Transverse colon (tissue), 4 donors: Measurements from ENCODE around the gene NXPH3. TPM values are rescaled to one million over a fixed set of nuclear protein-coding genes. Genes with fewer than 3 reads are reported as not detected.
A peak's percentile ranks its signal among the peaks of the same experiment; 100 is the strongest.

Experiments
- DNase-seq: peaks from one replicate; pipeline ENCODE4 v3.0.0-alpha.2; 2019
- H3K27ac ChIP-seq, 4 donors: fragments of 200-600 bp; sonication (generic); 2 replicates each; pipeline ENCODE4 v1.5.1; 2016 to 2018; ENCODE audit warnings: inconsistent platforms in 4 of 4
- H3K27me3 ChIP-seq: fragments of 200-600 bp; sonication (generic); 2 replicates; pipeline ENCODE4 v1.5.1; 2017; ENCODE audit warnings: inconsistent platforms
- H3K36me3 ChIP-seq, 4 donors: fragments of 200-600 bp; sonication (generic); 2 replicates each; pipeline ENCODE4 v1.5.1; 2017 to 2019; ENCODE audit warnings: inconsistent platforms in 4 of 4
- H3K4me1 ChIP-seq, 4 donors: fragments of 200-600 bp; sonication (generic); 2 replicates each; pipeline ENCODE4 v1.5.1; 2017 to 2020; ENCODE audit warnings: inconsistent platforms in 4 of 4
- H3K4me3 ChIP-seq, 4 donors: fragments of 200-600 bp; sonication (generic); 1 replicate in 1 of 4; 2 replicates in 3 of 4; pipeline versions ENCODE4 v1.5.1 to v1.6.1; 2017 to 2019; ENCODE audit warnings: inconsistent platforms in 4 of 4
- H3K9me3 ChIP-seq, 2 donors: fragments of 200-600 bp; sonication (generic); 2 replicates each; pipeline ENCODE4 v1.5.1; 2017 to 2019; ENCODE audit warnings: inconsistent platforms in 2 of 2
- CTCF ChIP-seq, 5 experiments: fragments of 200-600 bp in 3 of 5; fragments of 450-650 bp in 2 of 5; sonication (generic) in 3 of 5; IDR thresholded peaks; 1 replicate in 2 of 5; 2 replicates in 3 of 5; pipeline ENCODE4 v1.5.1; 2016 to 2017; ENCODE audit warnings: antibody characterized with exemption in 5 of 5, inconsistent platforms in 3 of 5, mild to moderate bottlenecking in 2 of 5, moderate library complexity in 1 of 5
- EP300 ChIP-seq: sonication (generic); formaldehyde crosslinking; IDR thresholded peaks from one replicate; pipeline ENCODE4 v1.6.1; 2017; ENCODE audit warnings: antibody characterized with exemption, low read depth
- POLR2A ChIP-seq: fragments of 450-650 bp; IDR thresholded peaks from one replicate; pipeline ENCODE4 v1.6.1; 2016; ENCODE audit warnings: antibody characterized with exemption, mild to moderate bottlenecking, moderate library complexity
- POLR2AphosphoS5 ChIP-seq, 3 donors: sonication (generic); formaldehyde crosslinking; IDR thresholded peaks; one replicate each; pipeline ENCODE4 v1.6.1; 2016; ENCODE audit warnings: antibody characterized with exemption in 3 of 3
- WGBS, 2 donors: methylation state at CpG; one replicate each; pipeline ENCODE4 v1.1.5; 2018; ENCODE audit warnings: low coverage in 1 of 2; 5-methylcytosine and 5-hydroxymethylcytosine counted together
- in situ Hi-C, 4 donors: fragments of 200-750 bp; cut with MboI; loops; one replicate each; pipeline versions ENCODE4 v1.15.0 to v1.15.1; 2017; ENCODE audit warnings: low sequenced_read_pairs in 3 of 4, low pct_ligation_motif_present in 1 of 4, low pct_unique_long_range_greater_than_20kb in 1 of 4
- intact Hi-C: fragments of 100-400 bp; cut with DNase I; formaldehyde crosslinking; loops from one replicate; pipeline ENCODE4 v1.15.1; 2023; ENCODE audit warnings: low total_unique reads
- total RNA-seq, 4 donors: library from RNA; depleted of rRNA; stranded (reverse); fragments of >200 nt; gene quantifications; one replicate each; pipeline ENCODE4 v1.1.0, GENCODE V29; 2016

NXPH3 gene
- total RNA-seq, 4 donors from 2014 or later, result 0.20 to 4.6 (median 2.6) TPM

DNA sequence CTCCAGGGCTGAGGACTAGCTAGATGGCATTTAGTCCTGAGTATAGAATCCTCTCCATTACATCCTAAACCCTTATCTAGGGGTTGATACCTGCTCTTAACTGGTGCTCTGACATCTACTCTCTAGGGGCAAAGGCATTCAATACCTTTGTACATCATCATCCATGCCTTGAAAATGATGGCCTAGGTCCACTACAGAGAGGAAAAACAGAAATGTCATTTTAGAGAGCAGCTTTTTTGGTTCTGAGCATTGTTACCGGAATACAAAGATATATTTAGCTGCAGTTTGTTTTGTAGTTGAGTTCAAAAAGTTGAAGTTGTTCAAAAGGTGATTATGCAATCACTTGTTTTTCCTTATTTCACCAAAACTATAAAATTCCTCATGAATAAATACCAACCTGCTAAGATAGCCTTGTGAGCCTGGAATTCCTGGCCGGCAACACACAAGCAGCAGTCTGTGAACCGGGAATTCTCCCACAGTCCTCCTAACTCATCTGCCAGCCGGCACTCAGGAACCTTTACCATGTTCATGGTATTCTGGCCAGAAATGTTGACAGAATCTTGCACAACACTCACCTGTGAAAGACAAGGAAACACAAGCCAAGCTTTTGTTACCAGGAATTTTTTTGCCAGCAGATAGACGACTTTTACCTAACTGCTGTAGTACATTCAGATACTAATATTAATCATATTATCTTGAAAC lies 35.4 kb downstream of the NXPH3 start:
- TF ChIP-seq EP300 (no peak), CTCF (IDR thresholded peaks at IDR 0.05) (no peak), POLR2AphosphoS5 (IDR thresholded peaks at IDR 0.05) (no peak), POLR2A (no peak)
- in situ Hi-C loops, result no loop called here
- Histone ChIP-seq H3K27ac (peak overlapping the region; percentile 15 to 52 (median 34)), H3K4me3 (no peak overlapping the region), H3K4me1 (peaks cover 0 to 21% (median 4%) of the 10 kb centered on the region in 4 donors), H3K36me3 (peaks cover 0 to 53% (median 18%) of the 10 kb centered on the region in 4 donors), H3K9me3 (no peaks in the 10 kb centered on the region), H3K27me3 (no peaks in the 10 kb centered on the region)
- no peak for DNase-seq
- 75 to 87% methylated on average over 5 of the region's 5 CpGs for WGBS, 2 donors
- intact Hi-C loops, result no loop called here

DNA sequence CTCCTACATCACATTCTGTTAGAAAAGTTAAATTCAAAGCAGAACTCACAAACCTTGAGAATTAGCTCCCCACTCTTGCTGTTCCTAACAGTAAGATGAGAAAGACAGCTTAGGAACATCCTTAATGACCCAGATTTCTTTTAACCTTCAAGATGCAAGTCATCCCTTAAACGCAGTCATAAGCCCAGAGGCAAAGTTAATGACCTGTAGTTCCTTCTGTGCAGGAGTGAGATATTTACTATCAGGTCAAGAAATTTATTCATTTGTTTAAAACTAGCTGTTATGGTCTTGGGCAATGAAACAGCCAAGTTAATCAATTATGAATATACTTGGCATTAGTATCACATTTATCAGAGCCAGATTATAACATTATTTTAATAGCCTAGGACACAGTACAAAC lies 37.1 kb downstream of the NXPH3 start:
- H3K4me1 ChIP-seq, result peaks cover 9 to 38% (median 14%) of the 10 kb centered on the region in 4 donors
- H3K27ac ChIP-seq, result peak overlapping the region in 3 of 4 donors; percentile 27 to 52 (median 32)
- DNase-seq, result no peak
- no peaks in the 10 kb centered on the region for H3K9me3 ChIP-seq
- WGBS, 2 donors, result 67% methylated on average over 1 of the region's 1 CpG
- in situ Hi-C loops (no loop called here), intact Hi-C loops (no loop called here)
- TF ChIP-seq EP300, result no peak
- TF ChIP-seq CTCF (IDR thresholded peaks at IDR 0.05), result no peak
- TF ChIP-seq POLR2AphosphoS5 (IDR thresholded peaks at IDR 0.05), result peak in 1 of 3 donors; percentile 14
- peaks cover 0 to 56% (median 15%) of the 10 kb centered on the region in 4 donors for H3K36me3 ChIP-seq
- H3K27me3 ChIP-seq, result no peaks in the 10 kb centered on the region
- H3K4me3 ChIP-seq, result no peak overlapping the region

DNA sequence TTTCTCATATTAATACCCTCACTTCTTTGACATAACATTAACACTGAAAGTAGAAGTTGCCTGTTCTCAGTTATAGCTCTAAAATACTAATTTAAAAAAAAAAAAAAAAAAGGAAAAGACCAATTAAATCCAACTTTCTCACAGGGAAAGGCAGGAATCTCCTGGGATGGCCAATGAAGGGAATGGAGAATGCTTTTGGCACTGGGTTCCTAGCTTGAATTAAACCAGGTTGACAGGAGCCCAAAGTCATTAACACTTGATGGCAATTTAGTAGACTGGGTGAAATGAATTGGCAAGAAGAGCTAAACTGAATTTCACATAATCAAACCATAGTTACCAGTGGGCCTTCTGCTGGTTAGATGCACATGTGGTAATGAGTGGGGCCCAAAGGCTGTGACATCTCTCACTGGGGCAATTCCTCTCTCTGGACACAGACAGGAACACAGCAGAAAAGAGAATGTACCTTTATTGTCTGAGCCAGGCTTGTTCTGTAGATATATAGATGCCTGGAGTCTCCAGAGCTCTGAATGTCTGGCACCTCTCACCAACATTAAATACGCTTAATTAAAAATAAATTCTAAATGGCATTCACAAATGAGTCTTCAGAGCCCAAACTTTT lies 37.6 kb downstream of the NXPH3 start:
- TF ChIP-seq POLR2AphosphoS5 (IDR thresholded peaks at IDR 0.05) (no peak), POLR2A (no peak)
- intact Hi-C loops, result no loop called here

GRCh38 chr17:49616086-49616485 lies 40.4 kb downstream of the NXPH3 start:
- Histone ChIP-seq H3K4me1 (peaks cover 13 to 42% (median 19%) of the 10 kb centered on the region in 4 donors), H3K9me3 (no peaks in the 10 kb centered on the region), H3K36me3 (peaks cover 0 to 57% (median 16%) of the 10 kb centered on the region in 4 donors), H3K27me3 (no peaks in the 10 kb centered on the region), H3K27ac (peak overlapping the region; percentile 57 to 80 (median 68)), H3K4me3 (no peak overlapping the region)
- intact Hi-C loops, result no loop called here
- in situ Hi-C loops, result no loop called here
- TF ChIP-seq POLR2A (no peak), CTCF (IDR thresholded peaks at IDR 0.05) (peak in 4 of 5 experiments; percentile 4 to 32 (median 18)), POLR2AphosphoS5 (IDR thresholded peaks at IDR 0.05) (no peak)
- no peak for DNase-seq
- WGBS, 2 donors, result 68 to 75% methylated on average over 1 to 3 of the region's 3 CpGs

More for the DNA sequence above, 37.6 kb downstream of the NXPH3 start:
- H3K4me1 ChIP-seq, result peaks cover 13 to 41% (median 19%) of the 10 kb centered on the region in 4 donors
- no peaks in the 10 kb centered on the region for H3K9me3 ChIP-seq
- in situ Hi-C loops, result no loop called here
- peaks cover 0 to 56% (median 15%) of the 10 kb centered on the region in 4 donors for H3K36me3 ChIP-seq
- DNase-seq, result no peak
- no peaks in the 10 kb centered on the region for H3K27me3 ChIP-seq
- 92 to 100% methylated on average over 1 of the region's 1 CpG for WGBS, 2 donors
- H3K27ac ChIP-seq, result peak overlapping the region in 3 of 4 donors; percentile 5 to 52 (median 32)
- no peak overlapping the region for H3K4me3 ChIP-seq
